RPMI8226 (cell line): ENCODE measurements around the gene DZIP1L.

Source experiments
- DNase-seq: peaks from one replicate; pipeline ENCODE4 v3.0.0-alpha.2; 2015

Gene DZIP1L

GRCh38 chr3:138031536-138031935 is 83.9 kb downstream of the DZIP1L start:
- no peak for DNase-seq

GRCh38 chr3:138030734-138031280 is 84.6 kb downstream of the DZIP1L start:
- DNase-seq: no peak

DNA sequence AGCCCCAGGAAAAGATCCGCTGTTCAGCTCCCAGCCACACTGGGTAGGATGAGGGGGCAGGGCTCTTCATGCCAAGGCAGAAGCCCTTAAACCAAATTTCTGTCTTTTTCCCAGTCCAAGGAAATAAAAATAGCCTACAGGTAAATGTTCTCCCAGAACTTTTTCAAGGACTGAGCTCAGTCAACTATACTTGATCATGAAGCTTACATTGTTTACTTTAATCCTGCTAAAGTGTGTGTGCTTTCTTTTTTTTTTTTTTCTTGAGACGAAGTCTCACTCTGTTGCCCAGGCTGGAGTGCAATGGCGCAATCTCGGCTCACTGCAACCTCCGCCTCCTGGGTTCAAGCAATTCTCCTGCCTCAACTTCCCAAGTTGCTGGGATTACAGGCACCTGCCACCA is 87.6 kb downstream of the DZIP1L start:
- no peak for DNase-seq

GRCh38 chr3:138025553-138025952 is 89.9 kb downstream of the DZIP1L start:
- DNase-seq: no peak

DNA sequence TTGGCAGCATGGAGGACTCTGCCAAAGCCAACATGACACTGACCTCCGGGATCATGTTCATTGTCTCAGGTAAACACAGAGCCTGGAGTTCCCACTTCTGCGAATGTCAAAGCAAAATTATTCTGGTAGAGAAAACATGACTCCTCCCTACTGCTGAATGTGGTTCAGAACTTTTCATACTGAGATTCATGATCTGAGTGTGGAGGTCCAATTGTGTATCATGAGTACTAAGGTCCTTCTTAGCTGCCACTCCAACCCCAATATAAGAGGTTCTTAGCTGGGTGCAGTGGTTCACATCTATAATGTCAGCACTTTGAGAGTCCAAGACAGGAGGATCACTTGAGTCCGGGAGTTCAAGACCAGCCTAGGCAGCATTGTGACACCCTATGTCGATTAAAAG is 91.7 kb downstream of the DZIP1L start:
- DNase-seq: no peak

- DNase-seq: no peak
Measured at GRCh38 chr3:138019281-138020069, 95.9 kb downstream of the DZIP1L start.

DNA sequence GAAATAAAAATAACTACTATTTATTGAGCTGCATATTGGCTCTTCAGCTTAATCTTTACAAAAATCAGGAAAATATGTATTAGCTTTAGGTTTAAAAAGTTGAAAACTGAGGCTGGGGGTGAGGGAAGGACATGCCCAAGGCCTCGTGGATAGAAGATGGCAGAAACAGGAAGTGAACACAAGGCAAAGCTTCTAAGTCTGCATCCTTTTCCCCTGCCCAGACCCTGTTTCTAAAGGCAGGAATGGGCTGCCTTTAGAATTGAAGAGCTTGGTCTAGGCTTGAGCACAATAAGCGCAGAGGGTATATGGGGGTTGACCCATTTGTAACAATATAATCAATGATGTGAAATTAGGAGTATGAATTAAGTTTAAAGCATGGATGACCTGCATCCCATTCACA is 99.3 kb downstream of the DZIP1L start:
- DNase-seq: no peak

GRCh38 chr3:138012526-138012925 is 102.9 kb downstream of the DZIP1L start:
- DNase-seq: no peak
